Caco-2 (cell line): Measurements from ENCODE around the gene GREM2. TPM values are rescaled to one million over a fixed set of nuclear protein-coding genes. Genes with fewer than 3 reads are reported as not detected.

ENCODE experiments used
- BruUV-seq: library from RNA; stranded (reverse); fragments of 400-500 nt; replicated peaks from 2 replicates; lab custom pipeline; 2021; lab: Mats Ljungman, UMichigan
- CTCF ChIA-PET: fragments of 300-600 bp; sonication (Branson Sonifier 250); formaldehyde crosslinking; loops from one replicate; lab custom pipeline; 2022; ENCODE audit warnings: antibody characterized with exemption; lab: Charles Lee
- POLR2A ChIA-PET: fragments of 300-600 bp; sonication (Branson Sonifier 250); formaldehyde crosslinking; loops from one replicate; lab custom pipeline; 2022; ENCODE audit warnings: antibody characterized with exemption; lab: Charles Lee
- DNase-seq, 2 experiments: peaks; one replicate each; pipeline versions ENCODE4 v3.0.0 to v3.0.0-alpha.2; 2020 to 2022
- H3K27me3 ChIP-seq: replicated peaks from 2 replicates; pipeline ENCODE4 v1.6.0; 2011; ENCODE audit warnings: low read length; ENCODE audit not compliant: control insufficient read depth, insufficient read depth
- H3K36me3 ChIP-seq: 2 replicates; pipeline ENCODE4 v1.5.1; 2011; ENCODE audit warnings: low read length; ENCODE audit not compliant: control insufficient read depth, insufficient read depth
- H3K4me1 ChIP-seq: fragments of 250-450 bp; sonication (Bioruptor Pico); 2 replicates; pipeline ENCODE4 v1.5.1; 2020; ENCODE audit warnings: mild to moderate bottlenecking
- H3K4me3 ChIP-seq: 2 replicates; pipeline ENCODE4 v1.5.1; 2011; ENCODE audit warnings: low read depth, mild to moderate bottlenecking, control low read depth, low read length
- H3K9me3 ChIP-seq: fragments of 250-450 bp; sonication (Bioruptor Pico); 2 replicates; pipeline ENCODE4 v1.5.1; 2020; ENCODE audit warnings: mild to moderate bottlenecking, moderate library complexity
- H3K27ac Mint-ChIP-seq: one replicate; pipeline ENCODE4 v1.8.0; 2022; ENCODE audit warnings: mixed read lengths; ENCODE audit not compliant: unreplicated experiment
- H3K27me3 Mint-ChIP-seq: one replicate; pipeline ENCODE4 v1.8.0; 2022; ENCODE audit warnings: mixed read lengths; ENCODE audit not compliant: insufficient read depth, unreplicated experiment
- H3K36me3 Mint-ChIP-seq: one replicate; pipeline ENCODE4 v1.8.0; 2022; ENCODE audit warnings: mild to moderate bottlenecking, mixed read lengths; ENCODE audit not compliant: insufficient read depth, unreplicated experiment
- H3K4me1 Mint-ChIP-seq: one replicate; pipeline ENCODE4 v1.8.0; 2022; ENCODE audit warnings: low read depth, mixed read lengths; ENCODE audit not compliant: unreplicated experiment
- H3K4me3 Mint-ChIP-seq: one replicate; pipeline ENCODE4 v1.8.0; 2022; ENCODE audit warnings: mild to moderate bottlenecking, moderate library complexity, mixed read lengths; ENCODE audit not compliant: unreplicated experiment
- H3K9me3 Mint-ChIP-seq: one replicate; pipeline ENCODE4 v1.8.0; 2022; ENCODE audit warnings: mixed read lengths; ENCODE audit not compliant: unreplicated experiment
- CTCF ChIP-seq, 2 experiments: fragments of 200-600 bp in 1 of 2; IDR thresholded peaks; 1 replicate in 1 of 2; 2 replicates in 1 of 2; pipeline versions ENCODE4 v1.5.1 to v1.8.0; 2011 to 2022; ENCODE audit warnings: antibody characterized with exemption in 1 of 2, control low read depth in 1 of 2, inconsistent platforms in 1 of 2, low read depth in 1 of 2, low read length in 1 of 2, mild to moderate bottlenecking in 1 of 2, moderate library complexity in 1 of 2; ENCODE audit not compliant: insufficient read depth in 1 of 2, severe bottlenecking in 1 of 2, unreplicated experiment in 1 of 2
- intact Hi-C: fragments of 100-400 bp; cut with micrococcal nuclease; formaldehyde crosslinking; loops from one replicate; pipeline ENCODE4 v1.10.0; 2022; ENCODE audit not compliant: unreplicated experiment
- total RNA-seq: library from RNA; stranded (reverse); gene quantifications from 2 replicates; pipeline ENCODE4 v1.2.3, GENCODE V29; 2022

The GREM2 gene
- total RNA-seq, 1 experiment from 2014 or later, result 0.36 TPM

- no peaks in the 10 kb centered on the region for H3K4me1 Mint-ChIP-seq
- BruUV-seq, result no TSS peak
- H3K4me3 Mint-ChIP-seq, result no peak overlapping the region
- no peaks in the 10 kb centered on the region for H3K36me3 ChIP-seq
- no peaks in the 10 kb centered on the region for H3K9me3 Mint-ChIP-seq
- intact Hi-C loops, result no loop called here
- H3K36me3 Mint-ChIP-seq, result no peaks in the 10 kb centered on the region
- no peak overlapping the region for H3K4me3 ChIP-seq
- no peaks in the 10 kb centered on the region for H3K4me1 ChIP-seq
- no peak for DNase-seq
- TF ChIP-seq CTCF (IDR thresholded peaks at IDR 0.05; ENCODE audit: insufficient read depth in 1 of 2, low read depth in 1 of 2, low read length in 1 of 2, severe bottlenecking in 1 of 2, unreplicated experiment in 1 of 2), result no peak
- H3K27me3 Mint-ChIP-seq, result no peaks in the 10 kb centered on the region
- H3K27ac Mint-ChIP-seq, result no peak overlapping the region
- CTCF ChIA-PET, result no interaction called here
- POLR2A ChIA-PET, result no interaction called here
- no peaks in the 10 kb centered on the region for H3K9me3 ChIP-seq
- no peaks in the 10 kb centered on the region for H3K27me3 ChIP-seq
These were observed 35.8 kb downstream of the GREM2 start for GRCh38 chr1:240575981-240576662.

GRCh38 chr1:240572328-240572727 lies 39.6 kb downstream of the GREM2 start:
- Mint-ChIP-seq H3K36me3 (no peaks in the 10 kb centered on the region), H3K27ac (no peak overlapping the region), H3K27me3 (no peaks in the 10 kb centered on the region), H3K9me3 (no peaks in the 10 kb centered on the region), H3K4me3 (no peak overlapping the region), H3K4me1 (no peaks in the 10 kb centered on the region)
- ChIA-PET CTCF (no interaction called here), POLR2A (no interaction called here)
- no peaks in the 10 kb centered on the region for H3K4me1 ChIP-seq
- intact Hi-C loops, result no loop called here
- H3K36me3 ChIP-seq, result no peaks in the 10 kb centered on the region
- DNase-seq, result no peak
- no TSS peak for BruUV-seq
- no peaks in the 10 kb centered on the region for H3K27me3 ChIP-seq
- H3K9me3 ChIP-seq, result no peaks in the 10 kb centered on the region
- no peak for TF ChIP-seq CTCF (IDR thresholded peaks at IDR 0.05; ENCODE audit: insufficient read depth in 1 of 2, low read depth in 1 of 2, low read length in 1 of 2, severe bottlenecking in 1 of 2, unreplicated experiment in 1 of 2)
- no peak overlapping the region for H3K4me3 ChIP-seq

- Histone ChIP-seq H3K36me3 (no peaks in the 10 kb centered on the region), H3K4me3 (no peak overlapping the region), H3K4me1 (no peaks in the 10 kb centered on the region), H3K27me3 (no peaks in the 10 kb centered on the region), H3K9me3 (no peaks in the 10 kb centered on the region)
- Mint-ChIP-seq H3K4me3 (no peak overlapping the region), H3K4me1 (no peaks in the 10 kb centered on the region), H3K36me3 (no peaks in the 10 kb centered on the region), H3K27ac (no peak overlapping the region), H3K27me3 (no peaks in the 10 kb centered on the region), H3K9me3 (peaks cover 3% of the 10 kb centered on the region)
- ChIA-PET POLR2A (no interaction called here), CTCF (no interaction called here)
- DNase-seq, result no peak
- no TSS peak for BruUV-seq
- no peak for TF ChIP-seq CTCF (IDR thresholded peaks at IDR 0.05; ENCODE audit: insufficient read depth in 1 of 2, low read depth in 1 of 2, low read length in 1 of 2, severe bottlenecking in 1 of 2, unreplicated experiment in 1 of 2)
- intact Hi-C loops, result no loop called here
These were observed 40.2 kb downstream of the GREM2 start for GRCh38 chr1:240571782-240572181.
